Spleen (tissue), 7 donors: ENCODE data around the gene CNIH2.
A peak's percentile ranks its signal among the peaks of the same experiment; 100 is the strongest.

ENCODE experiments used
- POLR2AphosphoS5 ChIP-seq, 3 donors: sonication (generic); formaldehyde crosslinking; IDR thresholded peaks; one replicate each; pipeline ENCODE4 v1.5.1; 2017; ENCODE audit warnings: antibody characterized with exemption in 3 of 3
- TF ChIP-seq, protein P1 (sequence below), 11 experiments: fragments of 200-600 bp in 7 of 11; fragments of 450-650 bp in 4 of 11; sonication (generic) in 4 of 11; IDR thresholded peaks in 8 of 11; conservative IDR thresholded peaks in 3 of 11; 1 replicate in 7 of 11; 2 replicates in 4 of 11; pipeline versions ENCODE4 v1.4.0 to v1.8.0; 2016 to 2021; ENCODE audit warnings: antibody characterized with exemption in 11 of 11, inconsistent platforms in 4 of 11, mild to moderate bottlenecking in 1 of 11
- donor health status: DM: no; HTN: no; CAD: no; lungs with moderate emphysema.
- donor health status: DM: no; HTN: no; CAD: no.
- donor health status: DM: no; HTN: no; CAD: no.

GRCh38 chr11:66312549-66313320 is 34.8 kb downstream of the CNIH2 start:
- TF ChIP-seq, protein P1, sequence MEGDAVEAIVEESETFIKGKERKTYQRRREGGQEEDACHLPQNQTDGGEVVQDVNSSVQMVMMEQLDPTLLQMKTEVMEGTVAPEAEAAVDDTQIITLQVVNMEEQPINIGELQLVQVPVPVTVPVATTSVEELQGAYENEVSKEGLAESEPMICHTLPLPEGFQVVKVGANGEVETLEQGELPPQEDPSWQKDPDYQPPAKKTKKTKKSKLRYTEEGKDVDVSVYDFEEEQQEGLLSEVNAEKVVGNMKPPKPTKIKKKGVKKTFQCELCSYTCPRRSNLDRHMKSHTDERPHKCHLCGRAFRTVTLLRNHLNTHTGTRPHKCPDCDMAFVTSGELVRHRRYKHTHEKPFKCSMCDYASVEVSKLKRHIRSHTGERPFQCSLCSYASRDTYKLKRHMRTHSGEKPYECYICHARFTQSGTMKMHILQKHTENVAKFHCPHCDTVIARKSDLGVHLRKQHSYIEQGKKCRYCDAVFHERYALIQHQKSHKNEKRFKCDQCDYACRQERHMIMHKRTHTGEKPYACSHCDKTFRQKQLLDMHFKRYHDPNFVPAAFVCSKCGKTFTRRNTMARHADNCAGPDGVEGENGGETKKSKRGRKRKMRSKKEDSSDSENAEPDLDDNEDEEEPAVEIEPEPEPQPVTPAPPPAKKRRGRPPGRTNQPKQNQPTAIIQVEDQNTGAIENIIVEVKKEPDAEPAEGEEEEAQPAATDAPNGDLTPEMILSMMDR (IDR thresholded peaks at IDR 0.05 in 8 of 11, conservative IDR thresholded peaks at IDR 0.05 in 3 of 11), result no peak
- peak; percentile 71 to 87 (median 84) for TF ChIP-seq POLR2AphosphoS5 (IDR thresholded peaks at IDR 0.05)
